ENCODE results near the gene TSHR. TPM values are rescaled to one million over a fixed set of nuclear protein-coding genes. Genes with fewer than 3 reads are reported as not detected.

Gene TSHR
- total and polyA plus RNA-seq, 2 of the 13 experiments (the other 11 are each of a cell fraction or from before 2014, with no cell fraction given) = not detected

GRCh38 chr14:80946797-80947196 is 8.6 kb upstream of the TSHR start (continued):
- TF ChIP-seq HMGXB4 (CRISPR knock-in tag; IDR thresholded peaks at IDR 0.05; ENCODE audit: borderline replicate concordance in 1 of 2, low read depth in 1 of 2) (no peak), HMG20B (CRISPR knock-in tag; conservative IDR thresholded peaks at IDR 0.05) (no peak), ZNF407 (CRISPR knock-in tag; IDR thresholded peaks at IDR 0.05; ENCODE audit: not compliant biosample characterization) (no peak)

Measured in HepG2 (cell line).